Measurements from ENCODE around the gene PNPLA5. TPM values are rescaled to one million over a fixed set of nuclear protein-coding genes. Genes with fewer than 3 reads are reported as not detected.

Gene PNPLA5
- total RNA-seq, 1 experiment from 2014 or later: 5.3 TPM

DNA sequence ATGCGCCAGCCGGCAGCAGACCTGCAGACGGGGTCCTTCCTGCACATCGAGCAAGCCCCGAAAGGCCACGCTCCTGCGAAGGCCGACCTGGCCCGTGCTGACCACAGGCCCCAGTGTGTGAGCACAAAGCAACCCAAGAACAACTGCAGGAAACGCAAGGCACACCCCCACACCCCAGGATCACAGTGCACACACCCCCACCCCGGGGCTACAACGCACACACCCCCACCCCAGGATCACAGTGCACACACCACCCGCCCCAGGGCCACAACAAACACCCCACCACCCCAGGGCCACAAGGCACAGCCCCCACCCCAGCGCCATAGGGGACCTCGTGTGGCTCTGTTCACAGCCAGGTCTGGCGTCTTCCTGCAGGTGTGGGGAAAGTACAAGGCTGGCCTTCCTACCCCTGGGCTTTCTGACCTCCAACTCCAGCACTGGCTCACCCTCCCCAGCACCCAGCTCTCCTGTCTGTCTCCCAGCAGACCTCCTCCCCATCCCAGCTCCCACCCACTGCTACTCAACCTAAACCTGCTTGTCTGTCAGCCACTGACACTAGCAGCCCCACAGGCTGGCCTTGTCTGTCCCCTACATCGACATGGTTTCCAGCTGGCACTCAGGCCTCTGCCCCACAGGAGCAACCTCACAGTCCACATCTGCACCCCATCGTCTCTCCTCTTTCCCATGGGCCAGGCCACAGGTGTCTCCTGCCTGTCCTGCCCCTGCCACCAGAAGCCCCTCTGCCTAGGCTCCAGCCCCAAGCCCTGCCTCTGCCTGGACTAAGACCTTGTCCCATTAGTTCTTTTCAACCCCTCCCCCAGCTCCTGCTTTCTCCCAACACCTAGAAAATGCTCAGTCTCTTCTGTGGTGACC is 59.2 kb downstream of the PNPLA5 start:
- peaks cover 9% of the 10 kb centered on the region for H3K4me1 Mint-ChIP-seq
- H3K36me3 Mint-ChIP-seq: no peaks in the 10 kb centered on the region
- ChIA-PET CTCF (interaction anchor here (1.3 kb wide), 1 partner anchor 12 kb away, joined by 3 read pairs; no protein-coding TSS in a partner anchor), POLR2A (interaction anchor here (0.6 kb wide), 2 partner anchors 12 to 36 kb away, joined by 3 to 5 read pairs; no protein-coding TSS in a partner anchor)
- H3K27me3 Mint-ChIP-seq (ENCODE audit: low read depth): no peaks in the 10 kb centered on the region
- H3K9me3 Mint-ChIP-seq: no peaks in the 10 kb centered on the region
- ATAC-seq (no peak), DNase-seq (ENCODE audit: low spot score) (no peak)
- TF ChIP-seq, protein P1, sequence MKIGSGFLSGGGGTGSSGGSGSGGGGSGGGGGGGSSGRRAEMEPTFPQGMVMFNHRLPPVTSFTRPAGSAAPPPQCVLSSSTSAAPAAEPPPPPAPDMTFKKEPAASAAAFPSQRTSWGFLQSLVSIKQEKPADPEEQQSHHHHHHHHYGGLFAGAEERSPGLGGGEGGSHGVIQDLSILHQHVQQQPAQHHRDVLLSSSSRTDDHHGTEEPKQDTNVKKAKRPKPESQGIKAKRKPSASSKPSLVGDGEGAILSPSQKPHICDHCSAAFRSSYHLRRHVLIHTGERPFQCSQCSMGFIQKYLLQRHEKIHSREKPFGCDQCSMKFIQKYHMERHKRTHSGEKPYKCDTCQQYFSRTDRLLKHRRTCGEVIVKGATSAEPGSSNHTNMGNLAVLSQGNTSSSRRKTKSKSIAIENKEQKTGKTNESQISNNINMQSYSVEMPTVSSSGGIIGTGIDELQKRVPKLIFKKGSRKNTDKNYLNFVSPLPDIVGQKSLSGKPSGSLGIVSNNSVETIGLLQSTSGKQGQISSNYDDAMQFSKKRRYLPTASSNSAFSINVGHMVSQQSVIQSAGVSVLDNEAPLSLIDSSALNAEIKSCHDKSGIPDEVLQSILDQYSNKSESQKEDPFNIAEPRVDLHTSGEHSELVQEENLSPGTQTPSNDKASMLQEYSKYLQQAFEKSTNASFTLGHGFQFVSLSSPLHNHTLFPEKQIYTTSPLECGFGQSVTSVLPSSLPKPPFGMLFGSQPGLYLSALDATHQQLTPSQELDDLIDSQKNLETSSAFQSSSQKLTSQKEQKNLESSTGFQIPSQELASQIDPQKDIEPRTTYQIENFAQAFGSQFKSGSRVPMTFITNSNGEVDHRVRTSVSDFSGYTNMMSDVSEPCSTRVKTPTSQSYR (CRISPR knock-in tag; IDR thresholded peaks at IDR 0.05): no peak
- TF ChIP-seq ATF1 (CRISPR knock-in tag; IDR thresholded peaks at IDR 0.05): no peak
- TF ChIP-seq ZNF232 (CRISPR knock-in tag; IDR thresholded peaks at IDR 0.05): no peak
- no peak for TF ChIP-seq IRF2 (CRISPR knock-in tag; IDR thresholded peaks at IDR 0.05; ENCODE audit: borderline replicate concordance, low read depth)
- TF ChIP-seq KAT7 (CRISPR knock-in tag; IDR thresholded peaks at IDR 0.05; ENCODE audit: borderline replicate concordance): no peak
- TF ChIP-seq, protein P2, sequence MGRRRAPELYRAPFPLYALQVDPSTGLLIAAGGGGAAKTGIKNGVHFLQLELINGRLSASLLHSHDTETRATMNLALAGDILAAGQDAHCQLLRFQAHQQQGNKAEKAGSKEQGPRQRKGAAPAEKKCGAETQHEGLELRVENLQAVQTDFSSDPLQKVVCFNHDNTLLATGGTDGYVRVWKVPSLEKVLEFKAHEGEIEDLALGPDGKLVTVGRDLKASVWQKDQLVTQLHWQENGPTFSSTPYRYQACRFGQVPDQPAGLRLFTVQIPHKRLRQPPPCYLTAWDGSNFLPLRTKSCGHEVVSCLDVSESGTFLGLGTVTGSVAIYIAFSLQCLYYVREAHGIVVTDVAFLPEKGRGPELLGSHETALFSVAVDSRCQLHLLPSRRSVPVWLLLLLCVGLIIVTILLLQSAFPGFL (CRISPR knock-in tag; IDR thresholded peaks at IDR 0.05; ENCODE audit: borderline replicate concordance): no peak
- no peak for TF ChIP-seq FOXP1 (CRISPR knock-in tag; IDR thresholded peaks at IDR 0.05; ENCODE audit: borderline replicate concordance)
- TF ChIP-seq, protein P3, sequence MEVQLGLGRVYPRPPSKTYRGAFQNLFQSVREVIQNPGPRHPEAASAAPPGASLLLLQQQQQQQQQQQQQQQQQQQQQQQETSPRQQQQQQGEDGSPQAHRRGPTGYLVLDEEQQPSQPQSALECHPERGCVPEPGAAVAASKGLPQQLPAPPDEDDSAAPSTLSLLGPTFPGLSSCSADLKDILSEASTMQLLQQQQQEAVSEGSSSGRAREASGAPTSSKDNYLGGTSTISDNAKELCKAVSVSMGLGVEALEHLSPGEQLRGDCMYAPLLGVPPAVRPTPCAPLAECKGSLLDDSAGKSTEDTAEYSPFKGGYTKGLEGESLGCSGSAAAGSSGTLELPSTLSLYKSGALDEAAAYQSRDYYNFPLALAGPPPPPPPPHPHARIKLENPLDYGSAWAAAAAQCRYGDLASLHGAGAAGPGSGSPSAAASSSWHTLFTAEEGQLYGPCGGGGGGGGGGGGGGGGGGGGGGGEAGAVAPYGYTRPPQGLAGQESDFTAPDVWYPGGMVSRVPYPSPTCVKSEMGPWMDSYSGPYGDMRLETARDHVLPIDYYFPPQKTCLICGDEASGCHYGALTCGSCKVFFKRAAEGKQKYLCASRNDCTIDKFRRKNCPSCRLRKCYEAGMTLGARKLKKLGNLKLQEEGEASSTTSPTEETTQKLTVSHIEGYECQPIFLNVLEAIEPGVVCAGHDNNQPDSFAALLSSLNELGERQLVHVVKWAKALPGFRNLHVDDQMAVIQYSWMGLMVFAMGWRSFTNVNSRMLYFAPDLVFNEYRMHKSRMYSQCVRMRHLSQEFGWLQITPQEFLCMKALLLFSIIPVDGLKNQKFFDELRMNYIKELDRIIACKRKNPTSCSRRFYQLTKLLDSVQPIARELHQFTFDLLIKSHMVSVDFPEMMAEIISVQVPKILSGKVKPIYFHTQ (CRISPR knock-in tag; IDR thresholded peaks at IDR 0.05): no peak
- TF ChIP-seq, protein P4, sequence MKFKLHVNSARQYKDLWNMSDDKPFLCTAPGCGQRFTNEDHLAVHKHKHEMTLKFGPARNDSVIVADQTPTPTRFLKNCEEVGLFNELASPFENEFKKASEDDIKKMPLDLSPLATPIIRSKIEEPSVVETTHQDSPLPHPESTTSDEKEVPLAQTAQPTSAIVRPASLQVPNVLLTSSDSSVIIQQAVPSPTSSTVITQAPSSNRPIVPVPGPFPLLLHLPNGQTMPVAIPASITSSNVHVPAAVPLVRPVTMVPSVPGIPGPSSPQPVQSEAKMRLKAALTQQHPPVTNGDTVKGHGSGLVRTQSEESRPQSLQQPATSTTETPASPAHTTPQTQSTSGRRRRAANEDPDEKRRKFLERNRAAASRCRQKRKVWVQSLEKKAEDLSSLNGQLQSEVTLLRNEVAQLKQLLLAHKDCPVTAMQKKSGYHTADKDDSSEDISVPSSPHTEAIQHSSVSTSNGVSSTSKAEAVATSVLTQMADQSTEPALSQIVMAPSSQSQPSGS (CRISPR knock-in tag; IDR thresholded peaks at IDR 0.05; ENCODE audit: borderline replicate concordance, low read depth): no peak
- TF ChIP-seq GRHL2 (CRISPR knock-in tag; IDR thresholded peaks at IDR 0.05; ENCODE audit: insufficient replicate concordance, severe bottlenecking): no peak
- TF ChIP-seq GABPB1 (CRISPR knock-in tag; IDR thresholded peaks at IDR 0.05): no peak
- TF ChIP-seq ZNF121 (CRISPR knock-in tag; IDR thresholded peaks at IDR 0.05): no peak
- TF ChIP-seq ZNF263 (CRISPR knock-in tag; IDR thresholded peaks at IDR 0.05; ENCODE audit: low read depth): no peak
- TF ChIP-seq, protein P5, sequence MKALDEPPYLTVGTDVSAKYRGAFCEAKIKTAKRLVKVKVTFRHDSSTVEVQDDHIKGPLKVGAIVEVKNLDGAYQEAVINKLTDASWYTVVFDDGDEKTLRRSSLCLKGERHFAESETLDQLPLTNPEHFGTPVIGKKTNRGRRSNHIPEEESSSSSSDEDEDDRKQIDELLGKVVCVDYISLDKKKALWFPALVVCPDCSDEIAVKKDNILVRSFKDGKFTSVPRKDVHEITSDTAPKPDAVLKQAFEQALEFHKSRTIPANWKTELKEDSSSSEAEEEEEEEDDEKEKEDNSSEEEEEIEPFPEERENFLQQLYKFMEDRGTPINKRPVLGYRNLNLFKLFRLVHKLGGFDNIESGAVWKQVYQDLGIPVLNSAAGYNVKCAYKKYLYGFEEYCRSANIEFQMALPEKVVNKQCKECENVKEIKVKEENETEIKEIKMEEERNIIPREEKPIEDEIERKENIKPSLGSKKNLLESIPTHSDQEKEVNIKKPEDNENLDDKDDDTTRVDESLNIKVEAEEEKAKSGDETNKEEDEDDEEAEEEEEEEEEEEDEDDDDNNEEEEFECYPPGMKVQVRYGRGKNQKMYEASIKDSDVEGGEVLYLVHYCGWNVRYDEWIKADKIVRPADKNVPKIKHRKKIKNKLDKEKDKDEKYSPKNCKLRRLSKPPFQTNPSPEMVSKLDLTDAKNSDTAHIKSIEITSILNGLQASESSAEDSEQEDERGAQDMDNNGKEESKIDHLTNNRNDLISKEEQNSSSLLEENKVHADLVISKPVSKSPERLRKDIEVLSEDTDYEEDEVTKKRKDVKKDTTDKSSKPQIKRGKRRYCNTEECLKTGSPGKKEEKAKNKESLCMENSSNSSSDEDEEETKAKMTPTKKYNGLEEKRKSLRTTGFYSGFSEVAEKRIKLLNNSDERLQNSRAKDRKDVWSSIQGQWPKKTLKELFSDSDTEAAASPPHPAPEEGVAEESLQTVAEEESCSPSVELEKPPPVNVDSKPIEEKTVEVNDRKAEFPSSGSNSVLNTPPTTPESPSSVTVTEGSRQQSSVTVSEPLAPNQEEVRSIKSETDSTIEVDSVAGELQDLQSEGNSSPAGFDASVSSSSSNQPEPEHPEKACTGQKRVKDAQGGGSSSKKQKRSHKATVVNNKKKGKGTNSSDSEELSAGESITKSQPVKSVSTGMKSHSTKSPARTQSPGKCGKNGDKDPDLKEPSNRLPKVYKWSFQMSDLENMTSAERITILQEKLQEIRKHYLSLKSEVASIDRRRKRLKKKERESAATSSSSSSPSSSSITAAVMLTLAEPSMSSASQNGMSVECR (CRISPR knock-in tag; IDR thresholded peaks at IDR 0.05; ENCODE audit: borderline replicate concordance): no peak
- TF ChIP-seq ZNF317 (CRISPR knock-in tag; IDR thresholded peaks at IDR 0.05; ENCODE audit: borderline replicate concordance, low read depth): no peak
- TF ChIP-seq, protein P6, sequence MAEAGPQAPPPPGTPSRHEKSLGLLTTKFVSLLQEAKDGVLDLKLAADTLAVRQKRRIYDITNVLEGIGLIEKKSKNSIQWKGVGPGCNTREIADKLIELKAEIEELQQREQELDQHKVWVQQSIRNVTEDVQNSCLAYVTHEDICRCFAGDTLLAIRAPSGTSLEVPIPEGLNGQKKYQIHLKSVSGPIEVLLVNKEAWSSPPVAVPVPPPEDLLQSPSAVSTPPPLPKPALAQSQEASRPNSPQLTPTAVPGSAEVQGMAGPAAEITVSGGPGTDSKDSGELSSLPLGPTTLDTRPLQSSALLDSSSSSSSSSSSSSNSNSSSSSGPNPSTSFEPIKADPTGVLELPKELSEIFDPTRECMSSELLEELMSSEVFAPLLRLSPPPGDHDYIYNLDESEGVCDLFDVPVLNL (CRISPR knock-in tag; IDR thresholded peaks at IDR 0.05; ENCODE audit: borderline replicate concordance, low read depth): no peak
- no peak for TF ChIP-seq SMAD4 (CRISPR knock-in tag; IDR thresholded peaks at IDR 0.05)
- no peak overlapping the region for H3K4me3 Mint-ChIP-seq
- no peak overlapping the region for H3K27ac Mint-ChIP-seq
